ENCODE results near the gene WNT4. TPM values are rescaled to one million over a fixed set of nuclear protein-coding genes. Genes with fewer than 3 reads are reported as not detected.

WNT4 gene
- total RNA-seq, 5 donors from 2014 or later (not counting 1 experiment from before 2014, with no cell fraction given) = not detected

GRCh38 chr1:22071511-22071910 lies 71.4 kb downstream of the WNT4 start:
- Histone ChIP-seq H3K4me3 (ENCODE audit: control insufficient read depth in 1 of 2, extremely low read depth in 1 of 2, low read length in 1 of 2) (no peak overlapping the region), H3K27ac (ENCODE audit: low read length) (no peak overlapping the region), H3K9me3 (no peaks in the 10 kb centered on the region), H3K4me1 (ENCODE audit: control insufficient read depth in 1 of 2, extremely low read depth in 1 of 2, insufficient read depth in 2 of 2, low read length in 2 of 2) (peaks cover 42 to 75% of the 10 kb centered on the region in 2 experiments), H3K27me3 (replicated peaks in 1 of 2; ENCODE audit: control insufficient read depth in 2 of 2, extremely low read depth in 1 of 2, insufficient read depth in 2 of 2, low read length in 1 of 2) (no peaks in the 10 kb centered on the region), H3K36me3 (ENCODE audit: control insufficient read depth in 2 of 2, extremely low read depth in 1 of 2, insufficient read depth in 1 of 2, low read length in 1 of 2) (peaks cover 0 to 41% of the 10 kb centered on the region in 2 donors)
- Mint-ChIP-seq H3K27ac (peak overlapping the region; percentile 27 to 58), H3K4me1 (peaks cover 87 to 89% (median 88%) of the 10 kb centered on the region in 3 donors), H3K4me3 (peak overlapping the region in 2 of 3 donors; percentile 43 to 62), H3K9me3 (peaks cover 0 to 2% (median 0%) of the 10 kb centered on the region in 3 donors), H3K27me3 (no peaks in the 10 kb centered on the region), H3K36me3 (peaks cover 43% of the 10 kb centered on the region)
- ChIA-PET CTCF (interaction anchor here in 1 of 2 donors (1.0 kb wide), 1 partner anchor 1039 kb away, joined by 3 read pairs; no protein-coding TSS in a partner anchor), POLR2A (interaction anchor here (0.5 to 1.1 kb wide), 4 partner anchors 32 to 327 kb away, joined by 3 to 11 read pairs (median 5); no protein-coding TSS in a partner anchor)
- DNase-seq (no peak), ATAC-seq (replicated peaks in 1 of 4) (no peak)
- no CpG with 5 or more reads among the region's 2 CpGs for WGBS (ENCODE audit: insufficient coverage)

Other genes starting within 250 kb of the WNT4 start
- 1 to 10 TPM; 4.4 to 9.3 (median 7.9) TPM for gene HSPG2, start 205.8 kb downstream of the WNT4 start, total RNA-seq
- 1 to 10 TPM in 3 of 5 donors, not detected in 2; 6.9 to 7.5 (median 7.3) TPM for gene CELA3B, start 166.1 kb downstream of the WNT4 start, total RNA-seq
- gene CELA3A, start 141.4 kb downstream of the WNT4 start, total RNA-seq = 10 to 100 TPM in 3 of 5 donors, not detected in 2; 11.4 to 15.6 (median 13.3) TPM
- 100 to 1,000 TPM; 181 to 348 (median 192) TPM for gene CDC42, start 90.4 kb downstream of the WNT4 start, total RNA-seq

Data from T-cell (primary cell).